H9 (cell line): ENCODE measurements around the gene DDAH2. TPM values are rescaled to one million over a fixed set of nuclear protein-coding genes. Genes with fewer than 3 reads are reported as not detected.

Experiments used
- DNase-seq: peaks from one replicate; pipeline ENCODE4 v3.0.0-alpha.2; 2017
- H2AFZ ChIP-seq: one replicate; pipeline ENCODE4 v1.6.1; 2013; ENCODE audit warnings: mild to moderate bottlenecking, low read length, control low read depth, moderate library complexity
- H2AK5ac ChIP-seq: 2 replicates; pipeline ENCODE4 v1.6.1; 2013; ENCODE audit warnings: low read length, control low read depth, mixed read lengths; ENCODE audit not compliant: insufficient read length
- H2BK120ac ChIP-seq: one replicate; pipeline ENCODE4 v1.6.1; 2013; ENCODE audit warnings: low read depth, mild to moderate bottlenecking, low read length, control low read depth, inconsistent platforms; ENCODE audit not compliant: poor library complexity, severe bottlenecking
- H2BK12ac ChIP-seq: 2 replicates; pipeline ENCODE4 v1.6.1; 2013; ENCODE audit warnings: low read length, control low read depth, mixed read lengths, low read depth; ENCODE audit not compliant: insufficient read length
- H2BK15ac ChIP-seq: 2 replicates; pipeline ENCODE4 v1.6.1; 2013; ENCODE audit warnings: low read depth, low read length, control low read depth
- H2BK20ac ChIP-seq: one replicate; pipeline ENCODE4 v1.6.1; 2013; ENCODE audit warnings: low read depth, mild to moderate bottlenecking, low read length, control low read depth, inconsistent platforms; ENCODE audit not compliant: poor library complexity, severe bottlenecking
- H2BK5ac ChIP-seq: 2 replicates; pipeline ENCODE4 v1.6.1; 2013; ENCODE audit warnings: low read length, control low read depth, mixed read lengths; ENCODE audit not compliant: insufficient read length
- H3K14ac ChIP-seq: 2 replicates; pipeline ENCODE4 v1.6.1; 2013; ENCODE audit warnings: low read length, control low read depth; ENCODE audit not compliant: insufficient read depth
- H3K18ac ChIP-seq: 2 replicates; pipeline ENCODE4 v1.6.1; 2013; ENCODE audit warnings: low read depth, mild to moderate bottlenecking, mixed read lengths, low read length, control low read depth; ENCODE audit not compliant: insufficient read length
- H3K23ac ChIP-seq: 2 replicates; pipeline ENCODE4 v1.6.1; 2013; ENCODE audit warnings: low read length, control low read depth, mixed read lengths, low read depth; ENCODE audit not compliant: insufficient read length
- H3K23me2 ChIP-seq: 2 replicates; pipeline ENCODE4 v1.6.1; 2013; ENCODE audit warnings: low read depth, mild to moderate bottlenecking, mixed read lengths, low read length, control low read depth; ENCODE audit not compliant: insufficient read length, poor library complexity, severe bottlenecking
- H3K27ac ChIP-seq: 2 replicates; pipeline ENCODE4 v1.5.1; 2013; ENCODE audit warnings: low read length, control low read depth, mixed read lengths, low read depth; ENCODE audit not compliant: insufficient read length
- H3K27me3 ChIP-seq: 2 replicates; pipeline ENCODE4 v1.6.1; 2013; ENCODE audit warnings: low read length, control low read depth, inconsistent platforms; ENCODE audit not compliant: insufficient read depth
- H3K4ac ChIP-seq: 2 replicates; pipeline ENCODE4 v1.6.1; 2013; ENCODE audit warnings: low read depth, mild to moderate bottlenecking, control low read depth, inconsistent platforms, low read length, moderate library complexity
- H3K4me1 ChIP-seq: 2 replicates; pipeline ENCODE4 v1.6.1; 2013; ENCODE audit warnings: low read length, control low read depth, inconsistent platforms; ENCODE audit not compliant: insufficient read depth
- H3K4me2 ChIP-seq: 2 replicates; pipeline ENCODE4 v1.6.1; 2013; ENCODE audit warnings: low read length, control low read depth, mixed read lengths; ENCODE audit not compliant: insufficient read length, insufficient read depth
- H3K56ac ChIP-seq: 2 replicates; pipeline ENCODE4 v1.6.1; 2013; ENCODE audit warnings: low read depth, mild to moderate bottlenecking, mixed read lengths, low read length, control low read depth; ENCODE audit not compliant: insufficient read length
- H3K79me1 ChIP-seq: 2 replicates; pipeline ENCODE4 v1.6.1; 2013; ENCODE audit warnings: low read depth, mild to moderate bottlenecking, moderate library complexity, low read length, control low read depth, inconsistent platforms; ENCODE audit not compliant: insufficient read depth, poor library complexity, severe bottlenecking
- H3K79me2 ChIP-seq: 2 replicates; pipeline ENCODE4 v1.6.1; 2013; ENCODE audit warnings: low read length, control low read depth, inconsistent platforms; ENCODE audit not compliant: insufficient read depth
- H3K9ac ChIP-seq: 2 replicates; pipeline ENCODE4 v1.6.1; 2013; ENCODE audit warnings: low read length, control low read depth, mixed read lengths; ENCODE audit not compliant: insufficient read length; ENCODE audit errors: extremely low read depth
- H3K9me3 ChIP-seq: one replicate; pipeline ENCODE4 v1.6.1; 2013; ENCODE audit warnings: low read depth, low read length, inconsistent platforms; ENCODE audit not compliant: control insufficient read depth
- H3T11ph ChIP-seq: one replicate; pipeline ENCODE4 v1.6.1; 2013; ENCODE audit warnings: mild to moderate bottlenecking, low read length, control low read depth, inconsistent platforms
- H4K20me1 ChIP-seq: one replicate; pipeline ENCODE4 v1.6.1; 2013; ENCODE audit not compliant: control insufficient read depth, insufficient read length, insufficient read depth
- H4K5ac ChIP-seq: 2 replicates; pipeline ENCODE4 v1.6.1; 2013; ENCODE audit warnings: low read depth, mild to moderate bottlenecking, mixed read lengths, low read length, control low read depth; ENCODE audit not compliant: insufficient read length
- H4K8ac ChIP-seq: replicated peaks from 2 replicates; pipeline ENCODE4 v1.6.1; 2013; ENCODE audit warnings: low read length, control low read depth, mixed read lengths, low read depth; ENCODE audit not compliant: insufficient read length
- H4K91ac ChIP-seq: 2 replicates; pipeline ENCODE4 v1.6.1; 2013; ENCODE audit warnings: low read depth, mild to moderate bottlenecking, moderate library complexity, mixed read lengths, low read length, control low read depth; ENCODE audit not compliant: insufficient read length
- H3K27ac Mint-ChIP-seq, 3 experiments: 2 replicates in 2 of 3; 3 replicates in 1 of 3; pipeline ENCODE4 v1.8.0; 2020 to 2021; ENCODE audit warnings: mixed read lengths in 3 of 3, mild to moderate bottlenecking in 1 of 3, moderate library complexity in 1 of 3
- H3K27me3 Mint-ChIP-seq: 2 replicates; pipeline ENCODE4 v1.8.0; 2021; ENCODE audit warnings: low read depth, mild to moderate bottlenecking, moderate library complexity, mixed read lengths
- H3K36me3 Mint-ChIP-seq, 3 experiments: 2 replicates in 2 of 3; 3 replicates in 1 of 3; pipeline ENCODE4 v1.8.0; 2020 to 2021; ENCODE audit warnings: low read depth in 3 of 3, mixed read lengths in 3 of 3; ENCODE audit not compliant: insufficient read depth in 1 of 3
- H3K4me1 Mint-ChIP-seq, 2 experiments: 2 replicates each; pipeline ENCODE4 v1.8.0; 2020; ENCODE audit warnings: mixed read lengths in 2 of 2
- H3K4me3 Mint-ChIP-seq, 2 experiments: 2 replicates in 1 of 2; 3 replicates in 1 of 2; pipeline ENCODE4 v1.8.0; 2020 to 2021; ENCODE audit warnings: mild to moderate bottlenecking in 2 of 2, mixed read lengths in 2 of 2, moderate library complexity in 1 of 2
- H3K9me3 Mint-ChIP-seq, 2 experiments: 2 replicates in 1 of 2; 3 replicates in 1 of 2; pipeline ENCODE4 v1.8.0; 2020; ENCODE audit warnings: mild to moderate bottlenecking in 2 of 2, mixed read lengths in 2 of 2, moderate library complexity in 1 of 2
- WGBS: extraction: QIAGEN DNeasy Blood & Tissue Kit; methylation state at CpG from one replicate; pipeline ENCODE4 v1.1.7; 2013; ENCODE audit warnings: missing lambda C conversion rate, low lambda C conversion rate, mixed read lengths; ENCODE audit not compliant: insufficient read length; ENCODE audit errors: extremely low coverage; 5-methylcytosine and 5-hydroxymethylcytosine counted together
- total RNA-seq: library from RNA; stranded (reverse); gene quantifications from 2 replicates; pipeline ENCODE4 v1.2.1, GENCODE V29; 2021
- TF ChIP-seq, protein P1 (sequence below): fragments of 200-600 bp; sonication (generic); conservative IDR thresholded peaks from 3 replicates; pipeline ENCODE4 v1.8.0; 2021; ENCODE audit warnings: antibody characterized with exemption, mild to moderate bottlenecking

The DDAH2 gene
- total RNA-seq, 1 experiment from 2014 or later: 73.2 TPM

DNA sequence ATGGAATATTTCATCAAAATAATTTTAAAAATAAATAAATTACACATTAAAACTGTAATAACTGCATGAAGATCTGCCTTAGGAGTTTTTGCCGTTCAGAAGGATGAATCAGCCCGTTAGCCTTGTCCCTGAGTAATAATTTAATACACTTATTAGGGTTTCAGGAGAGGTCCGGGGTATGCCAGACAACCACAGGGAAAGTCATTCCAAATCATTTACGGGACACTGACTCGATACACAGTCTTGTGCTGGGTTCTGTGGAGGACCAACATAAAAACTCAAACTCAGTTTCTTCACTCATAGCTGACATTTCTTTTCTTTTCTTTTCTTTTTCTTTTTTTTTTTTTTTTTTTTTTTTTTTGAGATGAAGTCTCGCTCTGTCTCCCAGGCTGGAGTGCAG lies 23.2 kb downstream of the DDAH2 start:
- Histone ChIP-seq H4K20me1 (no peaks in the 10 kb centered on the region), H3K4me2 (no peak overlapping the region), H3K79me2 (peaks cover 2% of the 10 kb centered on the region; the same call in 1 of the 2 replicates), H3K14ac (no peak overlapping the region), H3K23me2 (peaks cover 6% of the 10 kb centered on the region), H2AFZ (no peak overlapping the region), H3K4me1 (peaks cover 4% of the 10 kb centered on the region; the same call in 1 of the 2 replicates), H3K9ac (no peak overlapping the region), H3K4ac (no peak overlapping the region), H2BK120ac (no peak overlapping the region), H2BK12ac (no peak overlapping the region), H3K79me1 (peaks cover 6% of the 10 kb centered on the region), H3K56ac (no peak overlapping the region), H3K27ac (no peak overlapping the region), H2AK5ac (no peak overlapping the region), H3T11ph (no peak overlapping the region), H2BK15ac (no peak overlapping the region), H3K9me3 (no peaks in the 10 kb centered on the region), H4K91ac (no peak overlapping the region), H2BK5ac (no peak overlapping the region), H3K23ac (no peak overlapping the region), H4K8ac (no peak overlapping the region), H2BK20ac (no peak overlapping the region), H3K27me3 (no peaks in the 10 kb centered on the region), H3K18ac (no peak overlapping the region), H4K5ac (no peak overlapping the region)
- DNase-seq: no peak
- WGBS: no CpG with 5 or more reads among the region's 6 CpGs
- no peak overlapping the region for H3K4me3 Mint-ChIP-seq
- peaks cover 3% of the 10 kb centered on the region; the same call in 1 of the 2 replicates for H3K27me3 Mint-ChIP-seq
- TF ChIP-seq, protein P1, sequence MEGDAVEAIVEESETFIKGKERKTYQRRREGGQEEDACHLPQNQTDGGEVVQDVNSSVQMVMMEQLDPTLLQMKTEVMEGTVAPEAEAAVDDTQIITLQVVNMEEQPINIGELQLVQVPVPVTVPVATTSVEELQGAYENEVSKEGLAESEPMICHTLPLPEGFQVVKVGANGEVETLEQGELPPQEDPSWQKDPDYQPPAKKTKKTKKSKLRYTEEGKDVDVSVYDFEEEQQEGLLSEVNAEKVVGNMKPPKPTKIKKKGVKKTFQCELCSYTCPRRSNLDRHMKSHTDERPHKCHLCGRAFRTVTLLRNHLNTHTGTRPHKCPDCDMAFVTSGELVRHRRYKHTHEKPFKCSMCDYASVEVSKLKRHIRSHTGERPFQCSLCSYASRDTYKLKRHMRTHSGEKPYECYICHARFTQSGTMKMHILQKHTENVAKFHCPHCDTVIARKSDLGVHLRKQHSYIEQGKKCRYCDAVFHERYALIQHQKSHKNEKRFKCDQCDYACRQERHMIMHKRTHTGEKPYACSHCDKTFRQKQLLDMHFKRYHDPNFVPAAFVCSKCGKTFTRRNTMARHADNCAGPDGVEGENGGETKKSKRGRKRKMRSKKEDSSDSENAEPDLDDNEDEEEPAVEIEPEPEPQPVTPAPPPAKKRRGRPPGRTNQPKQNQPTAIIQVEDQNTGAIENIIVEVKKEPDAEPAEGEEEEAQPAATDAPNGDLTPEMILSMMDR: no peak
- no peaks in the 10 kb centered on the region; a peak in 1 of 5 replicates for H3K9me3 Mint-ChIP-seq
- peaks cover 0 to 4% (median 0%) of the 10 kb centered on the region in 3 experiments; a peak in 4 of 7 replicates for H3K36me3 Mint-ChIP-seq
- H3K27ac Mint-ChIP-seq: no peak overlapping the region
- H3K4me1 Mint-ChIP-seq: peaks cover 16 to 19% of the 10 kb centered on the region in 2 experiments
